Endothelial cell of umbilical vein (primary cell): Measurements from ENCODE around the gene TSPAN31. TPM values are rescaled to one million over a fixed set of nuclear protein-coding genes. Genes with fewer than 3 reads are reported as not detected.

Source experiments
- BruUV-seq: library from RNA; stranded (reverse); fragments of 400-500 nt; replicated peaks from 2 replicates; lab custom pipeline; 2021; lab: Mats Ljungman, UMichigan
- CTCF ChIA-PET: fragments of 300-600, 350-600 bp; sonication (Branson Sonifier 250); formaldehyde crosslinking; loops from one replicate; lab custom pipeline; 2021; ENCODE audit warnings: antibody characterized with exemption, inconsistent platforms; lab: Charles Lee
- POLR2A ChIA-PET: fragments of 300-600, 350-600 bp; sonication (Branson Sonifier 250); formaldehyde crosslinking; loops from one replicate; lab custom pipeline; 2021; ENCODE audit warnings: antibody characterized with exemption, inconsistent platforms; lab: Charles Lee
- DNase-seq: peaks from one replicate; pipeline ENCODE4 v3.0.0-alpha.2; 2011; ENCODE audit warnings: low read depth, low spot score
- FAIRE-seq: peaks from 2 replicates; lab custom pipeline; 2011; peaks lifted over from hg19 to GRCh38; lab: Jason Lieb, UNC
- H2AFZ ChIP-seq: 2 replicates; pipeline ENCODE4 v1.6.0; 2012; ENCODE audit warnings: low read depth, low read length, control low read depth, inconsistent platforms
- H3K27ac ChIP-seq: 2 replicates; pipeline ENCODE4 v1.5.1; 2011; ENCODE audit warnings: low read depth, mild to moderate bottlenecking, control low read depth, low read length, moderate library complexity; ENCODE audit not compliant: insufficient read depth
- H3K27me3 ChIP-seq, 2 experiments: 2 replicates each; pipeline versions ENCODE4 v1.6.0 to v1.6.1; 2011; ENCODE audit warnings: low read length in 2 of 2, mixed read lengths in 1 of 2; ENCODE audit not compliant: control insufficient read depth in 2 of 2, insufficient read depth in 2 of 2
- H3K36me3 ChIP-seq, 2 experiments: 2 replicates in 1 of 2; 3 replicates in 1 of 2; pipeline ENCODE4 v1.5.1; 2011; ENCODE audit warnings: low read length in 2 of 2, mild to moderate bottlenecking in 1 of 2, moderate library complexity in 1 of 2; ENCODE audit not compliant: control insufficient read depth in 2 of 2, insufficient read depth in 2 of 2; ENCODE audit errors: extremely low read depth in 1 of 2
- H3K4me1 ChIP-seq: 3 replicates; pipeline ENCODE4 v1.5.1; 2011; ENCODE audit warnings: mild to moderate bottlenecking, low read length; ENCODE audit not compliant: control insufficient read depth, insufficient read depth; ENCODE audit errors: extremely low read depth
- H3K4me2 ChIP-seq: 2 replicates; pipeline ENCODE4 v1.6.1; 2011; ENCODE audit warnings: low read length, control low read depth, mixed read lengths; ENCODE audit not compliant: insufficient read depth
- H3K4me3 ChIP-seq, 3 experiments: fragments of 200-600 bp in 1 of 3; sonication (generic), shearing (Covaris generic) in 1 of 3; replicated peaks in 1 of 3; 2 replicates each; pipeline ENCODE4 v1.5.1; 2011 to 2016; ENCODE audit warnings: control low read depth in 3 of 3, low read length in 3 of 3, mild to moderate bottlenecking in 2 of 3, inconsistent platforms in 1 of 3, low read depth in 1 of 3, moderate library complexity in 1 of 3; ENCODE audit not compliant: insufficient read depth in 1 of 3
- H3K79me2 ChIP-seq: 2 replicates; pipeline ENCODE4 v1.6.0; 2012; ENCODE audit warnings: low read length, inconsistent platforms; ENCODE audit not compliant: control insufficient read depth, insufficient read depth
- H3K9ac ChIP-seq: replicated peaks from 2 replicates; pipeline ENCODE3; 2011; ENCODE audit warnings: low read length, control low read depth; ENCODE audit not compliant: insufficient read depth; ENCODE audit errors: extremely low read depth
- H3K9me1 ChIP-seq: replicated peaks from 3 replicates; pipeline ENCODE4 v1.6.0; 2011; ENCODE audit warnings: mild to moderate bottlenecking, low read length; ENCODE audit not compliant: control insufficient read depth, insufficient read depth; ENCODE audit errors: extremely low read depth
- H3K9me3 ChIP-seq: replicated peaks from 2 replicates; pipeline ENCODE4 v1.5.1; 2012; ENCODE audit warnings: low read length, inconsistent platforms; ENCODE audit not compliant: control insufficient read depth, insufficient read depth
- H4K20me1 ChIP-seq: replicated peaks from 2 replicates; pipeline ENCODE3; 2011; ENCODE audit warnings: mild to moderate bottlenecking, low read length; ENCODE audit not compliant: control insufficient read depth, insufficient read depth; ENCODE audit errors: extremely low read depth
- CTCF ChIP-seq, 2 donors: IDR thresholded peaks; 1 replicate in 1 of 2; 2 replicates in 1 of 2; pipeline ENCODE4 v1.5.1; 2011; ENCODE audit warnings: low read length in 2 of 2, mild to moderate bottlenecking in 2 of 2, moderate library complexity in 2 of 2, control low read depth in 1 of 2, inconsistent platforms in 1 of 2, low read depth in 1 of 2; ENCODE audit not compliant: insufficient read depth in 1 of 2; ENCODE audit errors: extremely low read depth in 1 of 2
- EZH2 ChIP-seq: IDR thresholded peaks from 2 replicates; pipeline ENCODE4 v1.6.1; 2012; ENCODE audit warnings: borderline replicate concordance, low read depth, mild to moderate bottlenecking, moderate library complexity, low read length, inconsistent platforms; ENCODE audit not compliant: severe bottlenecking
- FOS ChIP-seq: IDR thresholded peaks from 2 replicates; pipeline ENCODE4 v1.6.1; 2011; ENCODE audit warnings: mild to moderate bottlenecking, low read length, moderate library complexity, borderline replicate concordance; ENCODE audit not compliant: insufficient read depth
- GATA2 ChIP-seq: IDR thresholded peaks from 2 replicates; pipeline ENCODE4 v1.7.0; 2011; ENCODE audit warnings: low read depth, mild to moderate bottlenecking, moderate library complexity, mixed read lengths, low read length; ENCODE audit not compliant: insufficient read length, insufficient read depth
- JUN ChIP-seq: IDR thresholded peaks from 2 replicates; pipeline ENCODE4 v1.6.1; 2011; ENCODE audit warnings: borderline replicate concordance, low read depth; ENCODE audit not compliant: insufficient read length, insufficient read depth
- MAX ChIP-seq: IDR thresholded peaks from 2 replicates; pipeline ENCODE4 v1.6.1; 2011; ENCODE audit not compliant: insufficient read depth, insufficient read length
- MYC ChIP-seq: IDR thresholded peaks from one replicate; pipeline ENCODE4 v1.6.1; 2011; ENCODE audit warnings: mild to moderate bottlenecking, low read depth, low read length
- POLR2A ChIP-seq: IDR thresholded peaks from 2 replicates; pipeline ENCODE4 v1.6.1; 2012; ENCODE audit warnings: low read depth, mild to moderate bottlenecking, control low read depth, low read length
- POLR2AphosphoS5 ChIP-seq: IDR thresholded peaks from 2 replicates; pipeline ENCODE4 v1.6.1; 2012; ENCODE audit warnings: low read depth, mild to moderate bottlenecking, control low read depth, low read length, moderate library complexity; ENCODE audit not compliant: insufficient read depth
- dilution Hi-C: fragments of 300-500 bp; cut with MboI; formaldehyde crosslinking; loops from one replicate; pipeline ENCODE4 v1.15.0; 2019; ENCODE audit warnings: low sequenced_read_pairs; ENCODE audit not compliant: extremely low pct_ligation_motif_present
- intact Hi-C: fragments of 100-400 bp; cut with micrococcal nuclease; formaldehyde crosslinking; loops from one replicate; pipeline ENCODE4 v1.10.0; 2022
- polyA plus RNA-seq, 4 experiments: library from polyadenylated mRNA; depleted of rRNA in 3 of 4; stranded (reverse) in 3 of 4; unstranded in 1 of 4; fragments of >200 nt; gene quantifications; 2 replicates each; pipeline versions ENCODE4 v1.2.1 to v1.2.3, GENCODE V29; 2011 to 2012; ENCODE audit warnings: missing spikeins in 1 of 4
- total RNA-seq: library from RNA; stranded (reverse); gene quantifications from 2 replicates; pipeline ENCODE4 v1.2.3, GENCODE V29; 2021

The TSPAN31 gene
- total and polyA plus RNA-seq, 2 donors (not counting 3 experiments of a cell fraction or from before 2014, with no cell fraction given), result 15.0 to 43.9 TPM

GRCh38 chr12:57739914-57740538 is 4.8 kb upstream of the TSPAN31 start:
- dilution Hi-C loops, result no loop called here

More at GRCh38 chr12:57739914-57740538, 4.8 kb upstream of the TSPAN31 start:
- CTCF ChIA-PET, result interaction anchor here (1.0 to 6.1 kb wide), 2 partner anchors 14 to 17 kb away, joined by 4 to 48 read pairs; no protein-coding TSS in a partner anchor
- Histone ChIP-seq H3K9ac (no peak overlapping the region), H3K4me3 (no peak overlapping the region), H2AFZ (no peak overlapping the region), H3K4me2 (no peak overlapping the region), H3K27me3 (peaks cover 52 to 59% of the 10 kb centered on the region in 2 experiments), H3K79me2 (no peaks in the 10 kb centered on the region), H3K36me3 (no peaks in the 10 kb centered on the region), H3K4me1 (peaks cover 5% of the 10 kb centered on the region), H3K9me3 (no peaks in the 10 kb centered on the region), H3K27ac (no peak overlapping the region), H3K9me1 (no peaks in the 10 kb centered on the region), H4K20me1 (no peaks in the 10 kb centered on the region)
- DNase-seq (no peak), FAIRE-seq (no peak)
- POLR2A ChIA-PET, result no interaction called here
- intact Hi-C loops, result no loop called here
- TF ChIP-seq GATA2, result no peak
- TF ChIP-seq JUN, result no peak
- no peak for TF ChIP-seq POLR2AphosphoS5
- TF ChIP-seq EZH2, result no peak
- no peak for TF ChIP-seq POLR2A
- TF ChIP-seq MYC, result no peak
- no peak for TF ChIP-seq MAX
- no peak for TF ChIP-seq CTCF (IDR thresholded peaks at IDR 0.05; ENCODE audit: extremely low read depth in 1 of 2, insufficient read depth in 1 of 2, low read depth in 1 of 2, low read length in 2 of 2)
- no peak for TF ChIP-seq FOS
- no TSS peak for BruUV-seq
